Breast epithelium (tissue), 4 donors: ENCODE results near the gene LYST. TPM values are rescaled to one million over a fixed set of nuclear protein-coding genes. Genes with fewer than 3 reads are reported as not detected.
A peak's percentile ranks its signal among the peaks of the same experiment; 100 is the strongest.

Source experiments
- DNase-seq, 2 donors: peaks; one replicate each; pipeline ENCODE4 v3.0.0-alpha.2; 2019; ENCODE audit warnings: low spot score in 2 of 2
- H3K27ac ChIP-seq, 2 donors: fragments of 200-600 bp; sonication (generic) in 1 of 2; one replicate each; pipeline ENCODE4 v1.5.1; 2016 to 2019; ENCODE audit warnings: mild to moderate bottlenecking in 1 of 2
- H3K27me3 ChIP-seq, 2 donors: fragments of 200-600 bp; sonication (generic) in 1 of 2; one replicate each; pipeline versions ENCODE4 v1.5.1 to v1.6.0; 2017 to 2019; ENCODE audit warnings: control low read depth in 1 of 2, mild to moderate bottlenecking in 1 of 2
- H3K36me3 ChIP-seq: fragments of 200-600 bp; one replicate; pipeline ENCODE4 v1.5.1; 2019
- H3K4me1 ChIP-seq, 2 donors: fragments of 200-600 bp; sonication (generic); one replicate each; pipeline ENCODE4 v1.5.1; 2016 to 2019; ENCODE audit warnings: control low read depth in 1 of 2
- H3K4me3 ChIP-seq, 3 donors: fragments of 200-600 bp; sonication (generic); 1 replicate in 2 of 3; 2 replicates in 1 of 3; pipeline ENCODE4 v1.5.1; 2016 to 2019; ENCODE audit warnings: mild to moderate bottlenecking in 3 of 3, moderate library complexity in 2 of 3
- H3K9me3 ChIP-seq, 2 donors: fragments of 200-600 bp; sonication (generic) in 1 of 2; one replicate each; pipeline ENCODE4 v1.5.1; 2016 to 2019; ENCODE audit warnings: control low read depth in 1 of 2
- POLR2A ChIP-seq: fragments of 450-650 bp; IDR thresholded peaks from one replicate; pipeline ENCODE4 v1.6.1; 2016; ENCODE audit warnings: antibody characterized with exemption, mild to moderate bottlenecking, moderate library complexity
- POLR2AphosphoS5 ChIP-seq, 3 donors: sonication (generic); formaldehyde crosslinking; IDR thresholded peaks; one replicate each; pipeline ENCODE4 v1.6.1; 2017; ENCODE audit warnings: antibody characterized with exemption in 3 of 3
- intact Hi-C: fragments of 100-400 bp; cut with DNase I; formaldehyde crosslinking; loops from one replicate; pipeline ENCODE4 v1.15.1; 2023; ENCODE audit warnings: low total_unique reads
- total RNA-seq, 3 donors: library from RNA; depleted of rRNA; stranded (reverse); fragments of >200 nt; gene quantifications; one replicate each; pipeline ENCODE4 v1.1.0, GENCODE V29; 2016
- TF ChIP-seq, protein P1 (sequence below), 3 donors: fragments of 450-650 bp; IDR thresholded peaks; one replicate each; pipeline ENCODE4 v1.5.1; 2016 to 2017; ENCODE audit warnings: antibody characterized with exemption in 3 of 3, mild to moderate bottlenecking in 3 of 3, moderate library complexity in 3 of 3

LYST gene
- total RNA-seq, 3 donors from 2014 or later: 63.3 to 78.3 (median 66.1) TPM

DNA sequence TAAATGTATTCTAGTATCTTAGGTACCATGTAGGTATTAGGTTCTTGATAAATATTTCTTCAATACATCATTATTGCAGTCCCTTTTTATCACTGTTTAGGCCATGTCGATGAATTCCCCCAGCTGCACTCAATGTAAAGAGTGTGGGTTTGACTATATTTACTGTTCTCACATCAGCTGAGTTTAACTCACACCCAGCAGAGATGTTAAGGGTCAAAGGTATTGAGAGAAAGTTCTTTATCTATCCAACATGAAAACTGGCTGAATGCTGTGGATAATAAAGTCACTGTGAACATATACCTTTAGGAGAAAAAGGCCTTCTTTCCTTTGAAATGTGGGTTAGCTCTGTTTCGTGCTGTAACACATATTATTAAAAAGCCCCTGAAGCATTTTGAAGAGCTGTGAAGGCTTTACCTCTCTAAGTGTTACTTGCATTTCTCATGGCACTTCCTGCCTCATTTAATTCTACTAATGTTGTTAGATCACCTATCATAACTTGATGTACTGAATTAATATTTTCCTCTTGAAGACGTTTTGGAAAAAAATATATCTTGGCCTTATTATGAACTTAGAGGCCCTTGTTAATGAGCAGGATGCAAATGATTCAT, 19.1 kb upstream of the LYST start:
- H3K27me3 ChIP-seq: no peaks in the 10 kb centered on the region
- H3K4me3 ChIP-seq: no peak overlapping the region
- H3K27ac ChIP-seq: no peak overlapping the region
- no peaks in the 10 kb centered on the region for H3K36me3 ChIP-seq
- TF ChIP-seq, protein P1, sequence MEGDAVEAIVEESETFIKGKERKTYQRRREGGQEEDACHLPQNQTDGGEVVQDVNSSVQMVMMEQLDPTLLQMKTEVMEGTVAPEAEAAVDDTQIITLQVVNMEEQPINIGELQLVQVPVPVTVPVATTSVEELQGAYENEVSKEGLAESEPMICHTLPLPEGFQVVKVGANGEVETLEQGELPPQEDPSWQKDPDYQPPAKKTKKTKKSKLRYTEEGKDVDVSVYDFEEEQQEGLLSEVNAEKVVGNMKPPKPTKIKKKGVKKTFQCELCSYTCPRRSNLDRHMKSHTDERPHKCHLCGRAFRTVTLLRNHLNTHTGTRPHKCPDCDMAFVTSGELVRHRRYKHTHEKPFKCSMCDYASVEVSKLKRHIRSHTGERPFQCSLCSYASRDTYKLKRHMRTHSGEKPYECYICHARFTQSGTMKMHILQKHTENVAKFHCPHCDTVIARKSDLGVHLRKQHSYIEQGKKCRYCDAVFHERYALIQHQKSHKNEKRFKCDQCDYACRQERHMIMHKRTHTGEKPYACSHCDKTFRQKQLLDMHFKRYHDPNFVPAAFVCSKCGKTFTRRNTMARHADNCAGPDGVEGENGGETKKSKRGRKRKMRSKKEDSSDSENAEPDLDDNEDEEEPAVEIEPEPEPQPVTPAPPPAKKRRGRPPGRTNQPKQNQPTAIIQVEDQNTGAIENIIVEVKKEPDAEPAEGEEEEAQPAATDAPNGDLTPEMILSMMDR (IDR thresholded peaks at IDR 0.05): no peak
- no peak for TF ChIP-seq POLR2AphosphoS5 (IDR thresholded peaks at IDR 0.05)
- DNase-seq: no peak
- H3K4me1 ChIP-seq: peaks cover 0 to 8% of the 10 kb centered on the region in 2 donors
- H3K9me3 ChIP-seq: no peaks in the 10 kb centered on the region
- intact Hi-C loops: no loop called here

DNA sequence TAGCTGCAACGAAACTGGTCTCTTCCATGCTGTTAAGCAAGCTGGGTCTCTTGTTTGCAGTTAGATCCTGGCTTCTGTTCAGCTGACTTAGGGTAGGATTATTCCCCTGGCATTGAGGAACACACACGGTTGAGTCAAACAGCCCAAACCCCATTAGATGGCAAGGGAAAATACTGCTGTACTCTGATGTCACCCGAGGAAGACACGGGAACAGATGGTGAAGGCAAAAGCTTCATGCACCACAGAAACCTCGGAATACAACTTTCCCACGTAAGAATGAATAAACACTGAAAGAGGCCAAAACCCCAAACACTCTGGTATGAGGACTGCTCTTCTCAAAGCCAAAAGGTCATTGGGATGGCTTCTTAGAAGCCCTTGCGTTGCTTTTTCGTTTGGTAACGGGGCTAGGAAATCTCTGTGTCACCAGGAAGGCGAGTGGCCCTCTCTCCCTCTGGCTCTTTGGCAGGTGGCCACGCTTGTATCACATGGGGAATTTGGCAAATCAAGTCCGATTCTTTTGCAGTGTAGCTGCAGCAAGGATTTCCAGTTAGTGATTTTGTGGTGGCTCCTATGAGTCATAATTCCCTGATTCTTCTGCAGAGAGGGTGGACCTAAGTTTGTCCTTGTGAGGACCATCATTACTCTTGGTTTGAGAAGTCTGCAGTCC, 16.7 kb upstream of the LYST start:
- Histone ChIP-seq H3K27ac (peak overlapping the region; percentile 80 to 90), H3K27me3 (no peaks in the 10 kb centered on the region), H3K4me1 (peaks cover 0 to 8% of the 10 kb centered on the region in 2 donors), H3K36me3 (no peaks in the 10 kb centered on the region), H3K4me3 (peak overlapping the region; percentile 31 to 59 (median 35)), H3K9me3 (no peaks in the 10 kb centered on the region)
- intact Hi-C loops: no loop called here
- peak; percentile 88 to 96 for DNase-seq
- TF ChIP-seq POLR2AphosphoS5 (IDR thresholded peaks at IDR 0.05): peak in 2 of 3 donors; percentile 77 to 94
- TF ChIP-seq, protein P1 (IDR thresholded peaks at IDR 0.05): no peak

DNA sequence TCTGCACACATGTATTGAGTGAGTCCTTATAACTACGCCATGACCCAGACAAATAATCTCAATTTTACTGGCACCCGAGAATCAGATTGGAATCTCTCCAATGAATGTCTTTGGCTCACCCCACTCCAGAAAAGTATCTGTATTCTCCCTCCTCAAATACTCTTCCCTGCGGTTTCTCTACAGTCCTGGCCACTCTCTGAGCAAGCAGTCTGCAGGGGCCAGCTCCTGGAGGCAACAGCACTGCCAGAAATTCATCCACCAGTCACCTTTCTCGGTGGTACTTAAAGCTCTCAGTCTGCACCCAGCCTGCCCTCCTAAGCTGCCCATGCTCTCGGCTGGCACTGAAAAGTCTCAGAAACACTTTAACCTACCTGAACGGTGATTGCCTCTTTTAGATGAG, 16.1 kb upstream of the LYST start:
- H3K4me1 ChIP-seq: peaks cover 0 to 8% of the 10 kb centered on the region in 2 donors
- no peak for DNase-seq
- H3K36me3 ChIP-seq: no peaks in the 10 kb centered on the region
- H3K9me3 ChIP-seq: no peaks in the 10 kb centered on the region
- peak overlapping the region; percentile 80 to 90 for H3K27ac ChIP-seq
- H3K4me3 ChIP-seq: peak overlapping the region; percentile 31 to 59 (median 35)
- no peak for TF ChIP-seq POLR2AphosphoS5 (IDR thresholded peaks at IDR 0.05)
- TF ChIP-seq, protein P1 (IDR thresholded peaks at IDR 0.05): no peak
- no peak for TF ChIP-seq POLR2A
- H3K27me3 ChIP-seq: no peaks in the 10 kb centered on the region
- intact Hi-C loops: no loop called here

DNA sequence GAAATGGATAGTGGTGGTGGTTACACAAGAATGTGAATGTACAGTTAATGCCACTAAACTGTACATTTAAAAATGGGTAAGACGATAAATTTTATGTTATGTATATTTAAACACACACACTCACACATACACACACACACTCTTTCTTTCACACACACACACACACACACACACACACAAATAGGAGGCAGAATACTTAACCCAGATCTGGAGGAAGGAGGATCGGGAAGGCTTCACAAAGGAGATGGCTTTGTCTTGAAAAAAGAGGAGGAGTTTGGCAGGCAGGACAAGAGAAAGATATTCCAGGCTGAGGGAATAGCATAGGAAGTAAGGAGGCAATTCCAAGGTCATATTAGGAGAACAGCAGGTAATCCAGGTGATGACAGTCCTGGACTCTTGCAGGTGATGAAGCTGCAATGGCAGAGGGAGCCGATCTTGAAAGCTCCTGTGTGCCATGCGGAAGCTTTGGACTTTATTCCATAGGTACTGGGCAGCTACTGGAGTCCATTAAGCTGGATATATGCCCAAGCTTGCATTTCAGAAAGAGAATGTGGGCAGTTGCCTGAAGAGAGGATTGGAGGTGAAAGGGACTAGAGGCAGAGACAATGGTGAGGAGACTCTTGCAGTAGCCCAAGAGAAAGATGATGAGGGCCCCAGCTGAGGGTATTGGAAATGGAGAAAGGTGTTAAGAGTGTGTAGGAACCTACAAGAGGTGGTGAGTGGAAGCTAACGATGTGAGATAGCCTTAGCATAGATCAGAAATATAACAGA, 15.4 kb upstream of the LYST start:
- H3K27me3 ChIP-seq: no peaks in the 10 kb centered on the region
- no peaks in the 10 kb centered on the region for H3K36me3 ChIP-seq
- peak overlapping the region; percentile 80 to 90 for H3K27ac ChIP-seq
- DNase-seq: no peak
- TF ChIP-seq, protein P1 (IDR thresholded peaks at IDR 0.05): no peak
- TF ChIP-seq POLR2A (no peak), POLR2AphosphoS5 (IDR thresholded peaks at IDR 0.05) (no peak)
- no peaks in the 10 kb centered on the region for H3K9me3 ChIP-seq
- H3K4me3 ChIP-seq: peak overlapping the region; percentile 31 to 59 (median 35)
- intact Hi-C loops: no loop called here
- peaks cover 0 to 8% of the 10 kb centered on the region in 2 donors for H3K4me1 ChIP-seq
